HG03045 (cell line): ENCODE results near the gene UBE2V1.
A peak's percentile ranks its signal among the peaks of the same experiment; 100 is the strongest.
"Not testable (repeated sequence)": the region's sequence is repeated elsewhere in the genome, so short reads cannot be mapped to it uniquely, and the experiment has no call there.

ENCODE experiments used
- ATAC-seq: cut with Tn5 transposase; IDR thresholded peaks from one replicate; pipeline ENCODE4 v1.9.1; 2021; ENCODE audit warnings: mild to moderate bottlenecking, moderate library complexity; ENCODE audit not compliant: unreplicated experiment

The UBE2V1 gene

GRCh38 chr20:50112512-50113419 is at the start of gene UBE2V1:
UBE2V1 (minus strand) TSS chr20:50113150; CDS start chr20:50113128, 22 bp downstream.
- peak; percentile 51 for ATAC-seq

GRCh38 chr20:50161494-50161893 is 48.5 kb upstream of the UBE2V1 start:
- ATAC-seq = not testable (repeated sequence)

DNA sequence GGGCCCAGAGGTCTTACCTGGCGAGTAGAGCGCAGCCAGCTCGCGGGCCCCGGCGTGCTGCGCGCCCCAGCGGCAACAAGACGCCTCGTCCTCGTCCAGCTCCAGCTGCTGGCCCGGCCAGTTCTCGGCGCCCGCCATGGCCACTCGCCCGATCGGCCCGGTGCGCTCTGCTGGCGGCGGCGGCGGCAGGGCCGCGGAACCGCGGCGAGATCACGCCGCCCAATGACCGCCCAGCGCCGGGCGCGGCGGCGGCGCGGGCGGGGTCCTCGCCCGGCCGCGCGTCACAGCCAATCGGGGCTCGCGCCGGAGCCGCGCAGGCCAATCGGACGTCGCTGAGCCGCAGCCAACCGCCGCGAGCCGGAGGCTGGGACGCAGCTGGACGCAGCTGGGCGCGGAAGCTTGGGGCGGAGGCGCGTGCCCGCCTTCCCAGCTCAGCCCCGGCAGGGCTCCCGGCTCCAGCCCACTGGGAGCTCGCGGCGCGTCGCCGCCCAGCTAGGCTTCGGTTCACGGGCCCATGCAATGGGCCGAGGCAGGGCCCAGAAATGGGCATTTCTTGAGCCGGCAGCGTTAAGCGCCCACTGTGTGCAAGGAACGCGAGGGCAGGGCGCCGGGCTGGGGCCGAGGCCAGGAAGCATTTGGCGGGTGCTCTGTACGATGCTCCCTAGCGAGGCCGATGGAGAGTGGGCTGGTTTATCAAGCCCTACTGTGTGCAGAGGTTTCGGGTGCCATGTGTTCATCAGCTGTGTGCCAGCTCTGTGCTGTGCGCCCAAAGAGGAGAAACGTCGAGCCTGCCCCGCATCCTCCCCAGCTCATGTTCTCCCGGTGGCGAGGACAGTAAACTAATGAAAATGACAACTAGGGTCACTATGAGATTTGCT is 40.8 kb upstream of the UBE2V1 start, which contains the start of gene PEDS1:
PEDS1 (minus strand) TSS at position 224 of the 878 bp plus-strand sequence; CDS start at position 138, 86 bp downstream.
- ATAC-seq = peak; percentile 95

- ATAC-seq = no peak
Observed at GRCh38 chr20:50153153-50153499, 40.2 kb upstream of the UBE2V1 start.

DNA sequence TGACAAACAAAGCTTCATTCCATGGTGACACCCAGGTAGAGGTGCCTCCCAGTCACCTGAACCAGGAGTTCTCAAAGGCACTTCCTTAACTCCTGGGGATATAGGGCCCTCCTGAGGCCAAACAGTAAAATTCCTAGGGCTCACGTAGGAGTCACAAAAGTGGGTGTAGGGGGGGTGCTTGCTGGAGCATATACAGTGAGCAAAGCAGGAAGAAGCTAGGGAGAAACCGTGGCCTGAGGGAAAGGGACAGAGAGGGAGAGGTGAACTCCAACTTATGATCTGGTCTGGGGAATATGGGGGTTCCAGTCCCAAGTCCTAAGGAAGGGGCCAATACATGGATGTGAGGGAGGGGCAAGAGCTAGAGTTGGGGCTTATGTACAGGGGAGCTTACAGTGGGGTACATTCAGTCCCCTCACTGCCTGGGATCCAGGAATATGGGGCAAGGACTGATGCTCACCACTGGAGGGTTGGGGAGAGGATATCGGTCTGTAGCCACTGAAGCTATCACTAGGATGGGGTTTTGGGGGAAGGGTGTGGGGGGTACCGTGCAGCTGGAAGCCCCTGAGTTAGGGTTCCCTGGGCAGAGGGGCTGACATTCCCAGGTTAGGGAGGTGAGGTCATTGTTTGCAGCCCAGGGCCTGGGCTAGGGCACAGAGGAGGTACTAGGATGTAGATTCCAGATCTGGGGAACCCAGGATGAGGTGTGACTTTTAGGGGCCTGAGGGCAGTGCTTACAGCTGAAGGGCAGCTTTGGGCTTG is 39.6 kb upstream of the UBE2V1 start:
- ATAC-seq = no peak

GRCh38 chr20:50151034-50151743 is 38.2 kb upstream of the UBE2V1 start:
- ATAC-seq = no peak

GRCh38 chr20:50149481-50150254 is 36.7 kb upstream of the UBE2V1 start:
- no peak for ATAC-seq

DNA sequence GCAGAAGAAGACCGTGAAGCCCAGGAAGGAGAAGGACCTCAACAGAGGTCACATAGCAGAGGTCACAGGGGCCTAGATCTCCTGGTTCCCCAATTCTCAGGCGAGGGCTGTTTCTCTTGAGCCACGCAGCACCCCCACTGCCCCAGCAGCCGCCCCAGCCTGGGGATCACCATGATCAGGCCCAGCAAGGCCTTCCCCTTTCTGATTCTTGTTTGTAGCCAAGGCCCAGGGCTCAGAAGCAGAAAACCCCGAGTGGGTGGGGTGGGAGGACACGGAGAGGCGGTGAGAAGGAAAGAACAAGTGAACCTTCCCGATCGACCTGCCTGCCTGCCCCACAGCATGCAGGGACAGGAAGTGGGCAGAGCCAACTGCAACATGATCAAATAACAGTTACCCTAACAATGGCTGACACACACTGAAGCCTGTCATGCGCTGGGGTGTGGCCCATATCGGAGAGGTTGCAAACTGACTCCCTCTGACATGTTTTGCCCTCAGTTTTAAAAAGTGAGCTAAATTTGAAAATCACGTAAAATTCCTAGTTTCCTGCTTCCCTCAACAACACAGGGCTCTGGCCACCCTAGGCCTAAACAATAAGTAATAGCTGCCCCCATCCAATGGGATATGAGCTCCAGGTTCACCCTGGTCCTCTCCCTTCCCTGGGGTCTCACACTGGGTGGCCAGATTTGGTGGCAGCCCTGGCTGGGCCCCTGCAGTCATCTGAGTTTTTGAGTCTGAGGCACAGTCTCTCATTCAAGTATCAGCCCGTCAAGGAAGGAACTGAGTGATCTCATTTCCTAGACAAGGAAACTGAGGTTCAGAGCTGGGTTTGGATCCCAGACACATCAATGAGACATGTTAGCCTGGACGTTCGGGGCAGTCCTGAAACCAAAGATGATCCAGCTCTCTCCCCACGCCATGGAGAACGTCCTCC is 34.0 kb upstream of the UBE2V1 start:
- ATAC-seq = peak; percentile 62

DNA sequence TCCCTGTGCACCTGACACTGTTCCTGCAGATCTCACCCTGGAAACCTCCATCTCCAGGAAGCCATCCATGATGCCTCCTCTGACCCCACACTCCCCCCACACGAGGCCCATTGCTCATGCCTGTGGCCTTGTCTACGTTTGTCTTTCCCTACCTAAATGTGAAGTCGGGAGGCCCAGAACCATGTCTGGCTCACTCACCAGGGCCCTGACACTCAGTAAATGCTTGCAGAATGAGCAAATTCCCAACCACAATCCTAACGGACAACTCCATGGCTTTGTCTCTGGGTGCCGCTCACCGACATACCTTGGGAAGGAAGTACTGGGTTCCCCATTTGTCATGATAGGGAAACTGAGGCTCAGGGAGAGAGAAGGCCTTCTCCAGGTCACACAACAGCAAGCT is 33.3 kb upstream of the UBE2V1 start:
- no peak for ATAC-seq

DNA sequence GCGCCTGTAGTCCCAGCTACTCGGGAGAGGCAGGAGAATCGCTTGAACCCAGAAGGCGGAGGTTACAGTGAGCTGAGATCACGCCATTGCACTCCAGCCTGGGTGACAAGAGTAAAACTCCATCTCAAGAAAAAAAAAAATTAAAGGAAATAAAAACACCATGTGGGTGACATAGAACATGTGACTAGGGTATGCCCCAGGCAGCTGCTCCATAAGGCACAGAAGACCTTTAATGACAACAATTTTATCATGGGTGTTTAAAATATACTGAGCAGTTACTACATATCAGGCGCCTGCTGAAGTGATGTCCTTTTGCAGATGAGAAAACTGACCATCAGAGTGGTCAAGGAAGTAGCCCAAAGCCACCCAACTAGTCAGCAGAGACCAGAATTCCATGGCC is 32.6 kb upstream of the UBE2V1 start:
- no peak for ATAC-seq

DNA sequence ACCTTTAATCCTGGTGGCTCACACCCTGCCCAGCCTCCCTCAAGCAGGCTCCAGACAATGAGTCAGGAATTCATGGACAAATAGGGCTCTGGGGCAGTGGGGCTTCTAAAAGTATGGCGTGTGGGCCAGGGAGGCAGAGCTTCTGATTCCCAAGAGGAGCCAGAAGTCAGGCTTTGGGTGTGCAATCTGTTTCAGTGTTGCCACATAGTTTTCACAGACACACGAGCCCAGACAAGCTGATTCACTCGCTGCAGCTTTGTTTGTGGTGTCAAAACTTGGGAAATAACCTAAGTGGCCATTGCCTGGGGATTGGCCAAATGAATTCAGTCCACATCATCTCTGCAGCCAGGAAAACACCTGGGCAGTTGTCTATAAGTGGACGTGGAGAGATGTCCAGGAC is 31.4 kb upstream of the UBE2V1 start:
- ATAC-seq = no peak

DNA sequence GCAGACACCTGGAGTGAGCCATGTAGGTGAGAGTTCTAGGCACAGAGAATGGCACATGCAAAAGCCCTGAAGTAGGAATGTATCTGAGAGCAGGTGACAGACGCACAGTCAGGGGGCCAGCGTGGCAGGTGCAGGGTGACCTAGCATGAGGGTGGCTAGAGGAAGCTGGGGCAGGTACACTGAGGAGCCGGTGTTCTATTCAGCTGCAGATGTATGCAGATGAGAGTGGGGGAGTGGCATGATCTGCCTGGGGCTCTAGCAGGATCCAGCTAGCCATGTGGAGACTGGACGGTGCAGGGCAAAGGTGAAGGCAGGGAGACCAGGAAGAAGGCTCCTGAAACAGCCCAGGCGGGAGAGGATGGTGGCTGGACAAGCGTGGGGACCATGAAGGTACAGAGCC is 29.9 kb upstream of the UBE2V1 start:
- no peak for ATAC-seq

DNA sequence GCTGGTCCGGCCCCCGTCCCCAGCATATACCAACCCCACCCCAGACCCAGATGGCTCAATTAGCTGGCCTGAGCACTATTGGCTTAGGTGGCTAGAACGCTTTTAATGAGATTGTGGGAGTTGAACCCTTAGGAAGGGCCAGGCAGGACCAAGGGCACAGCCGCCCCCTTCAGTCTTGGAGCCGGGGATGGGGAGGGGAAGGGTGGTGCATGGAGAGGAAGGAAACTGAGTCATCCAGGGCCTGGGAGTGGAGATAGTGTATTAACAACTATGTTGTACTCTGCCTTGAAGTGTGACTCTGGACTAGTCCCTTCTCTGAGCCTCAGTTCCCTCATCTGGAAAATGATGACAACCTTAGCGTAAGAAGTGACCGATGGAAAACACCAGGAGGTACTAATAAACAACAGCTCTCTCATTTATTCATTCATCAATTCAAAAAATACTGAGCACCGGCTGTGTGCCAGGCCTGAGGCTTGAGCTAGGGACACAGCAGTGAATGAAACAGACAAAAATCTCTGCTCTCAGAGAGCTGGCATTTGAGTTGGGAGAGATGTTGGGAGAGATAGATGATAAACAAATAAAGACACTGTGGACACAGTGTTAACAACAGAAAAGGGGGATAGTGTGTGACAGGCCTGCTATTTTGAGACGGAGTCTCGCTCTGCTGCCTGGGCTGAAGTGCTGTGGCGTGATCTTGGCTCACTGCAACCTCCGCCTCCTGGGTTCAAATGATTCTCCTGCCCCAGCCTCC is 29.0 kb upstream of the UBE2V1 start:
- no peak for ATAC-seq

DNA sequence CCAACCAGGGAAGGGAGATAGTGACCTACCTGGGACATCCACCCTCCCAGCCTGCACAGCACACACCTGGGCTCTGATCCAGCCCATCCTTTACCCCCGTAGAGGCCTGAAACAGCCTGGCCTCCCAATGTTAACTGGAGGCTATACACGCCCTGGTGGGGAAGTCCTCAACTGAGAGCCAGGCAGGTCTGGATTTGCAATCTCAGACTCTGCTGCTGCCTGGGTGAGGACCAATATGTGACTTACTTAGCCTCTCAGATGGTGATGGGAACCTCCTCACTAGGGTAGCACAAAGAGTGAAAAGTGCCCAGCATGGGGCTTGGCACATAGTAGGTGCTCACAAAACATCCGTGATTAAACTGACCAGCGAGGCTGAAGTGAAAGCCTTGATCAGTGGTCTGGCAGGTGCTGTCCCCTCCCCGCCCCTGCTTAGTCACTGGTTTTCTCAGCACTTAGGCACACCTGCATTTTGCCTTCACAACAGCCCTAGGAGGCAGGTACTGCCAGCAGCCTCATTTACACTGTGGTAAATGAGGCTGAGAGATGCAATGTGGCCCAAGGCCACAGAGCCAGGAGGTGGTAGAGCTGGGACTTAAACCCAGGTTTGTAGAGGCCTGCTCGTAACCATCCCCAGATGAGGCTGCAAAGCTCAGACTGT is 28.2 kb upstream of the UBE2V1 start:
- no peak for ATAC-seq

DNA sequence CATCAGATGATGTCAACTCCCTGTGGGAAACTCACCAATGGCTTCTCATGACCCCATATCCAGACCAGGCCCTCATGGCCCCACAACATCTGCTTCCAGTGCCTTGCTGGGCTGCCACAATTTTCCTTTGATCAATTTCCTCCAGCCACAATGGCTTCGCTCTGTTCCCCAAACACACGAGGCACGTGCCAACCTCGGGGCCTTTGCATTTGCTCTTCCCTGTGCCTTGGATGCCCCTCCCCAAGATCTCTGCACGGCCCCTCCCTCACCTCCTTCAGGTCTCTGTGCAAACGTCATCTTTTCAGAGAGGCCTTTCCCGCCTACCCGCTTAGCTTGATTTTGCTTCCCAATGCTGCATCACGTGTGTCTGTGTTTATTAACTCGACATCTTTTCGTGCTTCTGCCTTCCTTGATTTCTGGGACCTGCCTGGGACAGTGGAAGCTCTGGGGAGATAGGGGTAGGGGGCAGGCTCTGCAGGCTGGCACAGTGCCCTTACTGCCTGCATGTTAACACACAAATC is 27.4 kb upstream of the UBE2V1 start:
- ATAC-seq = no peak

DNA sequence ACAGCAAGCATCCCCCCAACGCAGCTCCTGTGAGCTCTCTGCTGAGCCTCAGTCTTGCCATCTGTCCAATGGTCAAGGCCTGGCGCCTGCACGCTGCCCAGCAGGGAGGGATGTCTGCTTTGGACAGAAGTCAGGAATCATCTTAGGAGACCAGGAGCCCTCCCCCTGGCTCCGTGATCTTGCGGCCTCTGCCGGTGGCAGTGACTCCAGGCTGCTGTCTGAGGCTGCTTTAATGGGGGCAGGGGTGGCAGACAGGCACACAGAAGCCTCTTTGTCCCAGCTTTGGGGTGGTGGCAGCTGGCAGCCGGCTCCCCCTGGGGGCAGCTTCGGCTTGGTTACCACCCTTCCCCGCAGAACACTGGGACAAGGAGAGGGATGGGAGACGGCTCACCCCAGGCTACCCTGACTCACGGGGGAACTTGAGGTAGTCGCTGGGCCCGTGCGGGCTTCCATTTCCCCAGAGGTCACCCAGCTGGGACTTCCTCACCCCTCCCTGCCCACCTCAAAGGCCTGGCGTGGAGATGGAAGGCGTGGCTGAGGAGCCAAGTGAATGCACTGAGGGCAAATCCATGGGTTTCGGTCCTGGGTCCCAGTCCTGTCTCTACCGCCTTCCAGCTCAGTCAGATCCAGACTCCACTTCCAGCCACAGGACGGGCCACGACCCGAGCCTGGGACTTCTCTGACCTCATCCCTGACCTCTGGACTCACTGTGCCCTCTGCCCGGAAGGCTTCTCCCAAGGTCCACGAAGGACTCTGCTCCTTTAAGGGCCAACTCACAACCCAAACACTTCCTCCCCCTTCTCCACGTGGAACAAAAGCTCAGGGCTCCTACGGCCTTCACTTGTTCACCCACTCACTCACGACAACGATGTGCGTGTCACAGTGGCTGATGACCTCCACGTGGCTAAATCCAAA is 25.8 kb upstream of the UBE2V1 start:
- ATAC-seq = no peak
